CD4-positive, alpha-beta T cell (primary cell): ENCODE measurements around the gene KIAA1217. TPM values are rescaled to one million over a fixed set of nuclear protein-coding genes. Genes with fewer than 3 reads are reported as not detected.

Experiments
- ATAC-seq: fragments of 200-7000 bp; cut with Tn5 transposase; one replicate; pipeline ENCODE4 v1.10.0; 2022; ENCODE audit warnings: mild to moderate bottlenecking; ENCODE audit not compliant: poor library complexity
- CTCF ChIA-PET: fragments of 350-600 bp; sonication (Branson Sonifier 250); formaldehyde crosslinking; loops from one replicate; lab custom pipeline; 2021; ENCODE audit warnings: antibody characterized with exemption, inconsistent platforms; lab: Charles Lee
- POLR2A ChIA-PET: fragments of 350-600 bp; sonication (Branson Sonifier 250); formaldehyde crosslinking; loops from one replicate; lab custom pipeline; 2021; ENCODE audit warnings: antibody characterized with exemption, inconsistent platforms; lab: Charles Lee
- DNase-seq, 14 experiments: peaks; one replicate each; pipeline ENCODE4 v3.0.0-alpha.2; 2013 to 2020; ENCODE audit warnings: mixed read lengths in 2 of 14
- H3K27ac ChIP-seq, 2 donors: one replicate each; pipeline versions ENCODE4 v1.5.1 to v1.7.0; 2013; ENCODE audit warnings: low read length in 2 of 2, low read depth in 1 of 2, mild to moderate bottlenecking in 1 of 2
- H3K27me3 ChIP-seq, 2 experiments: 1 replicate in 1 of 2; 2 replicates in 1 of 2; pipeline versions ENCODE4 v1.6.1 to v1.7.0; 2013; ENCODE audit warnings: low read length in 2 of 2, control low read depth in 1 of 2, mild to moderate bottlenecking in 1 of 2, moderate library complexity in 1 of 2; ENCODE audit not compliant: insufficient read depth in 2 of 2, control insufficient read depth in 1 of 2
- H3K36me3 ChIP-seq: one replicate; pipeline ENCODE4 v1.6.1; 2013; ENCODE audit warnings: low read length, control low read depth; ENCODE audit not compliant: insufficient read depth
- H3K4me1 ChIP-seq: one replicate; pipeline ENCODE4 v1.6.1; 2013; ENCODE audit warnings: low read length, control low read depth; ENCODE audit not compliant: insufficient read depth
- H3K4me3 ChIP-seq: one replicate; pipeline ENCODE4 v1.5.1; 2013; ENCODE audit warnings: mild to moderate bottlenecking, low read length, moderate library complexity
- H3K9me3 ChIP-seq, 2 experiments: 1 replicate in 1 of 2; 2 replicates in 1 of 2; pipeline versions ENCODE4 v1.6.1 to v1.7.0; 2013; ENCODE audit warnings: low read length in 2 of 2, mild to moderate bottlenecking in 2 of 2, control low read depth in 1 of 2, moderate library complexity in 1 of 2; ENCODE audit not compliant: control insufficient read depth in 1 of 2, insufficient read depth in 1 of 2
- H3K27ac Mint-ChIP-seq: one replicate; pipeline ENCODE4 v1.8.0; 2020; ENCODE audit warnings: mixed read lengths
- H3K27me3 Mint-ChIP-seq: one replicate; pipeline ENCODE4 v1.8.0; 2021; ENCODE audit warnings: mixed read lengths
- H3K36me3 Mint-ChIP-seq: one replicate; pipeline ENCODE4 v1.8.0; 2021; ENCODE audit warnings: low read depth, mixed read lengths
- H3K4me1 Mint-ChIP-seq: one replicate; pipeline ENCODE4 v1.8.0; 2021; ENCODE audit warnings: low read depth, mixed read lengths
- H3K4me3 Mint-ChIP-seq: one replicate; pipeline ENCODE4 v1.8.0; 2020; ENCODE audit warnings: mild to moderate bottlenecking, mixed read lengths
- H3K9me3 Mint-ChIP-seq: one replicate; pipeline ENCODE4 v1.8.0; 2020; ENCODE audit warnings: mixed read lengths
- intact Hi-C, 2 experiments: fragments of 100-400 bp; cut with DNase I in 1 of 2; cut with micrococcal nuclease in 1 of 2; formaldehyde crosslinking; loops; one replicate each; pipeline versions ENCODE4 v1.15.1 to v1.9.0; 2023 to 2025; cut with DNase I, micrococcal nuclease
- total RNA-seq, 174 experiments: library from RNA in 2 of 174; stranded (reverse) in 2 of 174; gene quantifications; one replicate each; pipeline ENCODE4 v1.2.3 and lab custom pipeline; 2021 to 2026
- TF ChIP-seq, protein P1 (sequence below): fragments of 200-600 bp; IDR thresholded peaks from one replicate; pipeline ENCODE4 v1.8.0; 2022; ENCODE audit warnings: antibody characterized with exemption, mild to moderate bottlenecking

The KIAA1217 gene
- total RNA-seq, 2 experiments from 2014 or later: not detected

DNA sequence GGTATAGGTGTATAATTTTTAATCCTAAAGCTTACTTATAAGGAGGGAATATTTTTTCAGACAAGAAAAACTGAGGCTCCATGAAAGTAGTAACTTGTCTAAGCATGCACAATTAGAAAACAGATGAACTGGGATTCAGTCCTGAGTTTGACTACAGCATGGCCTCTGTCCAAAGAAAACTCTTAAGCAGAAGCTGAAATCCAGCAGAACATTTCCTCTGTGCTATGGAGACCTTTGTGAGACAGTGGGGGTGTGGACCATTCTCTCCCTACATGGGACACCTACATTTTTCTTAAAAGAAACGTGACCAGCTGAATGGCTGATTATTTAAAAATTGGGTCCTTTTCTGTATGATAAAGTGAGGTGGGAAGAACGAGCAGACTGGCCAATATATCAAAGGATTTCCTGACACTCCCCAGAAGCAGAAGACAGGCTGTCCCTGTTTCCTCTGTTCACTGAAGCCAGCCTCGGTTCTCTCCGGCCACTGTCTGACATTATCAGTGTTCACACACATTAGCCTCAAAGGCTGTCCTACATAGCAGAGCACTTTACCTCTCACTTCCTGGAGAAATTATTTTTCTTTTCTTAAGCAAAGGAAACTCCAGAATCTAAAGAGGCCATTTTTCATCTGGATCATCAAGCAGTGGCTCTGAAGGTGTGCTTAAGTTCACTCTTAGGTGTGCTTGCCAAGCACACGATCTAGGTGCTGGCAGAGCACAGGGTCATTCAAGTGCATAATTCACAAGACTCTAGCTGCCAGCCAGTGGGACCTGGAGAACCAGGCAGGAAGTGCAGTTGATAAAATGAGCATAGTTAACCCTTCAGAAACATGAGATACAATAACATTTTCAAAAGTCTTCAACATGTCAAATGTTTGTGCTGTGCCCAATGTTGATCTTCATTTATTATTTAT, 40.4 kb upstream of the KIAA1217 start:
- Histone ChIP-seq H3K27me3 (no peaks in the 10 kb centered on the region), H3K4me1 (no peaks in the 10 kb centered on the region), H3K27ac (no peak overlapping the region), H3K4me3 (no peak overlapping the region), H3K9me3 (no peaks in the 10 kb centered on the region), H3K36me3 (no peaks in the 10 kb centered on the region)
- H3K27me3 Mint-ChIP-seq: no peaks in the 10 kb centered on the region
- ATAC-seq (no peak), DNase-seq (no peak)
- ChIA-PET CTCF (no interaction called here), POLR2A (no interaction called here)
- no peaks in the 10 kb centered on the region for H3K4me1 Mint-ChIP-seq
- TF ChIP-seq, protein P1, sequence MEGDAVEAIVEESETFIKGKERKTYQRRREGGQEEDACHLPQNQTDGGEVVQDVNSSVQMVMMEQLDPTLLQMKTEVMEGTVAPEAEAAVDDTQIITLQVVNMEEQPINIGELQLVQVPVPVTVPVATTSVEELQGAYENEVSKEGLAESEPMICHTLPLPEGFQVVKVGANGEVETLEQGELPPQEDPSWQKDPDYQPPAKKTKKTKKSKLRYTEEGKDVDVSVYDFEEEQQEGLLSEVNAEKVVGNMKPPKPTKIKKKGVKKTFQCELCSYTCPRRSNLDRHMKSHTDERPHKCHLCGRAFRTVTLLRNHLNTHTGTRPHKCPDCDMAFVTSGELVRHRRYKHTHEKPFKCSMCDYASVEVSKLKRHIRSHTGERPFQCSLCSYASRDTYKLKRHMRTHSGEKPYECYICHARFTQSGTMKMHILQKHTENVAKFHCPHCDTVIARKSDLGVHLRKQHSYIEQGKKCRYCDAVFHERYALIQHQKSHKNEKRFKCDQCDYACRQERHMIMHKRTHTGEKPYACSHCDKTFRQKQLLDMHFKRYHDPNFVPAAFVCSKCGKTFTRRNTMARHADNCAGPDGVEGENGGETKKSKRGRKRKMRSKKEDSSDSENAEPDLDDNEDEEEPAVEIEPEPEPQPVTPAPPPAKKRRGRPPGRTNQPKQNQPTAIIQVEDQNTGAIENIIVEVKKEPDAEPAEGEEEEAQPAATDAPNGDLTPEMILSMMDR: no peak
- intact Hi-C loops: no loop called here
- no peaks in the 10 kb centered on the region for H3K9me3 Mint-ChIP-seq
- no peak overlapping the region for H3K27ac Mint-ChIP-seq
- no peak overlapping the region for H3K4me3 Mint-ChIP-seq
- H3K36me3 Mint-ChIP-seq: no peaks in the 10 kb centered on the region

DNA sequence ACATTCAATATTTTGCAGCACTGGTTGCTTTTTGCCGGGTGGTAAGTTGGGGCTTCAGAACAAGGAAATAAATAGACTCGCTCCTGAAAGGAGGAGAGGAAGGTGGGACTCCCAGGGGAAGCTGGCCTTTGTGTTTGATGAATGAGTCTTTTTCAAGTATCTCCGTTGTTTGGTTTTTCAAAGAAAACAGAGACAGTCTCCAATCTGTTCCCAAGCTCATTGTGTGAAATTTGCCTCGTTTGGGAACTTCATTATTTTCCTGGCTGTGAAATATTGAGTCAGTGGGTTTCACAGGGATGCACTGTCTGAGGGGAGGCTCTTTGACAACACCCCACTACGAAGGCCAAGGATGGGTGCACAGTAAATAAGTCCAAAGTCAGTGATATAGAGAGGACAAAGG, 38.7 kb upstream of the KIAA1217 start:
- ChIA-PET CTCF (no interaction called here), POLR2A (no interaction called here)
- no peaks in the 10 kb centered on the region for H3K27me3 Mint-ChIP-seq
- H3K9me3 ChIP-seq: no peaks in the 10 kb centered on the region
- TF ChIP-seq, protein P1: no peak
- H3K4me3 Mint-ChIP-seq: no peak overlapping the region
- no peaks in the 10 kb centered on the region for H3K4me1 ChIP-seq
- H3K27ac ChIP-seq: no peak overlapping the region
- no peaks in the 10 kb centered on the region for H3K9me3 Mint-ChIP-seq
- H3K4me3 ChIP-seq: no peak overlapping the region
- DNase-seq: no peak
- ATAC-seq: no peak
- H3K4me1 Mint-ChIP-seq: no peaks in the 10 kb centered on the region
- no peaks in the 10 kb centered on the region for H3K27me3 ChIP-seq
- no peak overlapping the region for H3K27ac Mint-ChIP-seq
- H3K36me3 Mint-ChIP-seq: no peaks in the 10 kb centered on the region
- H3K36me3 ChIP-seq: no peaks in the 10 kb centered on the region
- intact Hi-C loops: no loop called here

DNA sequence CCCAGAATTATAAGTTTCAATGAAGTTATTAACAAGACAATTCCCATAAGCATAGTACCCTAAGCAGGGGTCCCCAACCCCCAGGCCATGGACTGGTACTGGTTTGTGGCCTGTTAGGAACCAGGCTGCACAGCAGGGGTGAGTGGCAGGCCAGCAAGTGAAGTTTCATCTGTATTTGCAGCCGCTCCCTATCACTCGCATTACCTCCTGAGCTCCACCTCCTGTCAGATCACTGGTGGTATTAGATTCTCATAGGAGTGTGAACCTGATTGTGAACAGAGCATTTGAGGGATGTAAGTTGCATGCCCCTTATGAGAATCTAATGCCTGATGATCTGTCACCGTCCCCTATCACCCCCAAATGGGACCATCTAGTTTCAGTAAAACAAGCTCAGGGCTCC, 36.0 kb upstream of the KIAA1217 start:
- H3K27me3 ChIP-seq: no peaks in the 10 kb centered on the region
- no peak overlapping the region for H3K27ac Mint-ChIP-seq
- H3K36me3 ChIP-seq: no peaks in the 10 kb centered on the region
- no peak for DNase-seq
- H3K4me1 ChIP-seq: no peaks in the 10 kb centered on the region
- ChIA-PET CTCF (no interaction called here), POLR2A (no interaction called here)
- intact Hi-C loops: no loop called here
- H3K27me3 Mint-ChIP-seq: no peaks in the 10 kb centered on the region
- H3K4me1 Mint-ChIP-seq: no peaks in the 10 kb centered on the region
- H3K9me3 ChIP-seq: peaks cover 0 to 7% of the 10 kb centered on the region in 2 experiments
- H3K27ac ChIP-seq: no peak overlapping the region
- no peak overlapping the region for H3K4me3 Mint-ChIP-seq
- H3K4me3 ChIP-seq: no peak overlapping the region
- no peaks in the 10 kb centered on the region for H3K36me3 Mint-ChIP-seq
- H3K9me3 Mint-ChIP-seq: no peaks in the 10 kb centered on the region
- no peak for ATAC-seq
- TF ChIP-seq, protein P1: no peak
